Globus pallidus (tissue), 1 donor: ENCODE data around the gene SNCAIP.
A peak's percentile ranks its signal among the peaks of the same experiment; 100 is the strongest.
"Not testable (repeated sequence)": the region's sequence is repeated elsewhere in the genome, so short reads cannot be mapped to it uniquely, and the experiment has no call there.

Experiments
- DNase-seq: peaks from one replicate; pipeline ENCODE4 v3.0.0-alpha.2; 2015; ENCODE audit warnings: low spot score

The SNCAIP gene

DNA sequence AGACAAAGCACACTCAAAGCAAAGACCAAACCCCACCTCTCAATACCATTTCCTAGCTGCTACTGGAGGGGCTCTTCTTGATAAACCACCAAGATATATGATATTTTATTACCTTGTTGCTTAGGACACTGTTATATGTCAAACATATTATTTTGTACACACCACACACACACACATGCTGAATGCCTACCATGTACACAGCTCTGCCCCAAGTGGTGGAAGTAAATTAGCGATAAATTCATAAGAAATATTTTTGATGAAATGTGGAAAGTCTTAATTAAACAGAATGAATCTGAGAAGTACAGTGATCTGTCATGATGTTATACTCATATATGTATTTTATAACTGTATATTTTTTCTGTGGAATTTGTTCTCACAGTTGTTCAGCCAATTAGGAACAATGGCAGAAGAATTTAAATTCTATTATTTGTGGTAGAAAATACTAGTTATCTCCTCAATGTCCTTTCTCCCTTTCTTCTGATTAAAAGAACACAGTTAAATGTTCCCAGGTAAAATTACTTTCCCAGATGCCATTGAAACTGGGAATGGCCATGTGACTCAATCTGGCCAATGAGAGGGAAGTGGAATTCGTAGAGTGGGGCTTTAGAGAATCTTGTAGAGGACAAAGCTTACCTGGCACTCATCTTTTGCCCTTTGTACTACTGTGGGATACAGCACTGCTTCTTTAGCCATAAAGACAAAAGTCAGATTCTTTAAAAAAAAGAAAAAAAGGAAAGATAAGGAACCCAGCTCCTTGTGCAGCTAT lies 156.5 kb downstream of the SNCAIP start:
- DNase-seq, result no peak

DNA sequence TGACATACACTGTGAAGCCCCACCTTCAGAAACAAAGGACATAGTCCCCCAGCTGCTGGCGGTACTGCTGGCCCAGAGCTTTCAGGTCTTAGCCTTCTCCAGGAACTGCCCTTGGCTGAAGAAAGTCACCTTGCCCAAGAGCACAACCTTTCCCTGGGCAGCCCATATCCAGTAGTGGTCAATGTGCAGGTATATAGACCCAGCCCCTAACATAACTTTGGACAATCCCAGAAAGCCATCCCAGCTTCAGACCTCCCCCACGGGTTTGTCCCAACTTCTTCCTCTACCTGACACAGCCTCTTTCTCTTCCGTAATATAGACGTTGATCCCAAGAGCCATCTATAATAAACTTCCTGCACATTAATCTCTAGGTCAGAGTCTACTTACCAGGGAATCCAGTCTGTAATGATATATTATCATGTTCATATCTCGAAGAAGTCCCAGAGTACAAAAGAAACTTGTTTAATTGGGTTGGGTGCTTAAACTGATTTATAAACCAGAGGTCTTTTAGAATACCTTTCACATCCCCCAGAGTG lies 157.4 kb downstream of the SNCAIP start:
- DNase-seq, result no peak

DNA sequence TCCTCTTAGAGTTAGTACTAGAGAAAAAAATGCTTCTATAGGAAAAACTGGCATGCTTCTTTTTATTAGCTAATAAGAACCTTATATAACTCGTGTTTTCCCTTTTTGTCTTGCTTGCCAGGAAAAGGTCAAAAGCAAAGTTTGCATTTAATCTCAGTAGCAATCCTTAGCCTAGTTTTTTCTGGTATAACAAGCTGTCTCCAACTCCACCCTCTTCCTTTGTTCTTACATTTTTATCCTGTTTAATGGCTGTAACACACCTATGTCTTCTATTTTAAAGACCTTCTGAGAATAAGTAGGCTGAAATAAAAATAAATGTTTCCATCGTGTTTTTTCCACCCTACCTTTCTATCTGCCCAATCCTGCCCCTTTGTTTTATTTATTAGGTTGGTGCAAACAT lies 158.3 kb downstream of the SNCAIP start:
- no peak for DNase-seq

DNA sequence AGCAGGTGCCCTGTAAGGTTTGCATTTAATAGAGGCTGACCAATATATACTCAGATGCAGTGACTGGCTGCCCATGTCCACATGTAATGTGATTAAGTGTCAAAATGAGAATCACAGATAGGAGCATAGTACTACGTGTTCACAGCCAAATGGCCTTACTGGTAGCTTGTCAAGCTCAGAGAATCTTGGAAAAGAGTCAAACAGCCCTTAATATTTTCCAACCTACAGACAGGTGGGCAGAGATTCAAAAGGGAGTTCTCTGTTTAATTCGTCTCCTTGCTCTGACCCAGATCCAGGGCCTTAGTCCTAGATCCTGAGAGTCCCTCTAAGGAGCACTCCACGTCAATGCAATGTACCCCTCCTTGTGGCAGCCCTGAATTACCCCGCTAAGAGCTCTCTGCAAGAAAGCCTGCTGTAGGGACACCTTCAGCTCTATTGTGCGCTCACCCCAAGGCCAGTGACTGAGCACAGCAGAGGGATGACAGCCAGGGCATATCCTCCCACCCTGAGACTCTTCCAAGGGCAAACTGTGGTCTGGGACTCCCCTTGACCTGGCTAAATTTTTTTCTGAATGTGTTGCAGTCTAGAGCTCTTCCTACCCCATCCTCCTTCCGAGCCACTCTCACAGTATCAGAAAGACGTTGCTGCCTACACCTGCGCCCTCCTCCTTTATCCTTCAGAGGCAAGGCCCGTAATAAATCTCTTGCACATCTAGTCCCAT lies 159.2 kb downstream of the SNCAIP start:
- no peak for DNase-seq

DNA sequence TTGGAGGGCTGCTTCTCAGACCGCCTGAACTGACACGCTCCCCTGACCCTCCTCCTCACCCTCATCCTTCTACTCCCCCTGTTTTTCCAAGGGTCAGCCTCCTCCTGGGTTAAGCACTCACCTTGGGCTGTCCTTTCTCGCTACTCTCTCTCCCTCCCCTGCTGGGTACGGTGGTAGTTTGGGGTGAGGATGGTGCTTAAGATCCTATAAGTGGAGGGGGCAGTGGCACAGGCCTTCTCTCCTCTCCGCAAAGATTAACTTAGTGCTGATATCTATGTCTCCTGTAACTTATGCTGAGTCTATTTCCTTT lies 159.7 kb downstream of the SNCAIP start:
- DNase-seq, result no peak

DNA sequence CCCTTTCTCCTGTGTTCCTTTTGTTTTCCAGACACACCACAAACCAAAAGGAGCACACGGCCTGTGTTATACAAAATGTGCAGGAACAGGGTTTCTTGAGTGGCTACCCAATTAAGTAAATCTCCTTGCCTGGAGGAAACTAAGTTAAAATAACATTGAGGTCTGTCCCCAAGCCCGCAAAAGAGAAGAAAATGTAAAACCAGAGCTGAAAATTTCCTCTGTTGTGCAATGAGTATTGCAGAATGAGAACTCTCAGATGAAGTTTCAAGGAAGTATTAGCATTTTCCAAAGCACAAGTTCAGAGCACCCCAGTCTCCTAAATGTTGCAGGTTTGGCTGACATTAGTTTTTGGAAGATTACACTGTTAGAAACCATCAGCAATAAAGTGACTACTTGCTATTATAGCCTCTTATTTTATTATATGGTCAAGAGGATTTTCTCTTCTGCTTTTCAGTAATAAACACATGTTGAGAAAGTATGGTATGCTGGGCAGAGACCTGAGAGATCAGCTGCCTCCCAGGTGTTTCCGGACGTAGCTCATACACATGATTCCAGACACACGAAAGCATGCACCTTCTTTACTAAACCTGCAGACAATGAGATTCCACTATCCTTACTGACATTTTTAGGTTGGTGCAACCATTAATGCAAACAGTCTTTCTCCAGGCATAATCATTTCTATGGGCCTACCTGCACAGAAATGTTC lies 161.3 kb downstream of the SNCAIP start:
- no peak for DNase-seq

DNA sequence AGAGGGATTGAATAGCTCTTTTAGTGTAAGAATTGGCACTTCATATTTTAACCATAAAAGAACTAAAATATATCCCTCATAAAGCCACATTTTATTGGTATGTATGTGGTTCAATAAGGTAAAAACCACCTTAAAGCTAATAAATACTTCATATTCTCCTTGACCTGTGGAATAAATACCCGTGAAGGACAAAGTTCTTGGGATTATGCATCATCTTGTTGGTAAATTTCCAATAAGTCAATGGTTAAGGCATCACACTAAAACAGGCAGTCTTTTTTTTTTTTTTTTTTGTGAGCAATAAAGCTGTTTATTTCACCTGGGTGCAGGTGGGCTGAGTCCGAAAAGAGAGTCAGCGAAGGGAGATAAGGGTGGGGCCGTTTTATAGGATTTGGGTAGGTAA lies 161.9 kb downstream of the SNCAIP start:
- DNase-seq, result no peak

DNA sequence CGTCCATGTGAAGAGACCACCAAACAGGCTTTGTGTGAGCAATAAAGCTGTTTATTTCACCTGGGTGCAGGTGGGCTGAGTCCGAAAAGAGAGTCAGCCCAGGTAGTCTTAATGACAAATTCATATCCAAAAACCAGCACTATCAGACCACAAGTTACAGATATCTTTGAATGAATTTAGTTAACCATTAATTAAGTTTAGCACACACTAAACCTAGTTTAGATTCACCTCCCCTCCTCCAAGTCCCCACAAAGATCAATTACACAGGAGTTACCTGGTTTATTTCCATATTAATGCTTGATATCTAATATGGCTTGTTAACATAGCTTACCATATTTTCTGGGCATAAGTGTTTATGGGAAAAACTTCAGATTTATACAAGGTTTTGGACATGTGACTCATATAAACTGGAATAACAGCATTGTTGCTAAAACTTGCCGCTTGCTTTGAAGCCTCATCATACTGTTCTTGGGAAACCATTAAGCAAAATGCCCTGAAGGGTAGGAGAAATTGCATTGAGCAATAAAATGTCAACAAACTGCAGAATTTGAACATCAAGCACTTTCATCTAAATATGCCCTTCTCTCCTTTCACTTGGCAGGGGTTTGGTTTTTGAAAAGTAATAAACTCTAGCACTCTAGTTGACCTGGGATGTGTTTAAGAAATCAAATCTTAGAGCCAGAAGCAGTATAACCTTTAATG lies 166.9 kb downstream of the SNCAIP start:
- no peak for DNase-seq

DNA sequence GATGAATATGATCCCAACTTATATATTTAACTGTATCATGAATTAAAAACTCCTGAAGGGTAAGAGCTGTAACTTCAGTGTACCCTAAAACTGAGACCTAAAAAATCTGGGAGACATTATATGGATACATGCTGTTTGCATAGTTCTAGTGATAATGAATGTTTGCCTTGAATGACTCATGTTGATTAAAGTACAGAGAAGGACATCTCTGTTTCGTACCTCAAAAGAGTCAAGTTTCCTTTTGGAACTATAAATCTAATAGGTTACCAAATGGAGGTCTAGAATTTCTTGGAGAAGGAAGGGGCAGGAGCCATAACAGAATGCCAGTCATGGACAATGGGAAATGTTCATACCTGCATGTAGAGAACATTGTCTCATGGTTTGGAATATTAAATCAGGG lies 168.1 kb downstream of the SNCAIP start:
- DNase-seq, result no peak

DNA sequence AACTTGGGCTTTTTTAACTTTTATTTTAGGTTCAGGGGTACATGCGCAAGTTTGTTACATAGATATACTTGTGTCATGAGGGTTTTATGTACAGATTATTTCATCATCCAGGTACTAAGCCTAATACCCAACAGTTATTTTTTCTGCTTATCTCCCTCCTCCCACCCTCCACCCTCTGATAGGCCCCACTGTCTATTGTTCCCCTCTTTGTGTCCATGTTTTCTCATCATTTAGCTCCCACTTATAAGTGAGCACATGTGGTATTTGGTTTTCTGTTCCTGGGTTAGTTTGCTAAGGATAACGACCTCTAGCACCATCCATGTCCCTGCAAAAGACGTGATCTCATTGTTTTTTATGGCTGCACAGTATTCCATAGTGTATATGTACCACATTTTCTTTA lies 172.1 kb downstream of the SNCAIP start:
- DNase-seq, result no peak

DNA sequence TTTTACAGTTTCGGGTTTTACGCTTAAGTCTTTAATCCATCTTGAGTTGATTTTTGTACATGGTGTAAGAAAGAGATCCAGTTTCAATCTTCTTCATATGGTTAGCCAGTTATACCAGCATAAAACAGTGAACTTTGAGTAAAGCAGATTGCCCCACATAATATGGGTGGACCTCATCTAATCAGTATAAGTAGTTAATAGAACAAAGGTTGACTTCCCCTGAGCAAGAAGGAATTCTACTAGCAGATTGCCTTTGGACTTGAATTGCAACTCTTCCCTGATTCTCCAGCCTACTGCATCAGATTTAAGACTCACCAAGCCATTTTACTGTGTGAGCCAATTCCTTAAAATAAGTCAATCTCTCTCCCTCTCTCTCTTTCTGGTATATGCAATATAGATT lies 173.2 kb downstream of the SNCAIP start:
- no peak for DNase-seq

DNA sequence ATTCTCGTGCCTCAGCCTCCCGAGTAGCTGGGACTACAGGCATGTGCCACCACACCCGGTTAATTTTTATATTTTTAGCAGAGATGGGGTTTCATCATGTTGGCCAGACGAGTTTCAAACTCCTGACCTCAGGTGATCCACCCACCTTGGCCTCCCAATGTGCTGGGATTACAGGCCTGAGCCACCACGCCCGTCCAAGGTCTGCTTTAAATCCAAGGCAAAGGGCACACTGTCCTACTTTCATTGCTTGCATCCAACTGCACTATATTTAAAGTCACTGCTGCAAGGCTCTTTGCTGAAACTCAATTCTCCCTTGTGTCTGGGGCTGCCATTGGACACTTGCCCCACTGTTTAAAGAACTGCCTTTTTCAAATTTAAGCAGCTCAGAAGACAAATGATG lies 174.6 kb downstream of the SNCAIP start:
- DNase-seq, result not testable (repeated sequence)

DNA sequence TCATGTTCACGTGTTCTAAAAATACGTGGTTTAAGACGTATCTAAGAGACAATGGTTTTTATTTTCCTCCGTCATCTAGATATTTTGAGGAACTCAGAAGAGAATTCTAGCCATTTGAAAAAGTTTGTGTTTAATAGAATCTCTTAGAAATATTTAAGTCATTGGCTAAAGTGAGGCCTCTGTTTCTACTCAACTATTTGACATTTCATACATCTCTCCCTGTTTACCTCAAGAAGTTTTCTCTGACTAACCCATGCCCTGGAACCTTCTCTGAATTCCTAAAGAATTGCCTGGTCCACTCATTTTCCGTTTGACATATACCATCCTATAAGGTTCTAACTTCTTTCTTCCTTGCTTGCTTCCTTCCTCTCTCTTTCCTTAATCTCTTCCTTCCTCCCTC lies 178.7 kb downstream of the SNCAIP start:
- DNase-seq, result no peak

DNA sequence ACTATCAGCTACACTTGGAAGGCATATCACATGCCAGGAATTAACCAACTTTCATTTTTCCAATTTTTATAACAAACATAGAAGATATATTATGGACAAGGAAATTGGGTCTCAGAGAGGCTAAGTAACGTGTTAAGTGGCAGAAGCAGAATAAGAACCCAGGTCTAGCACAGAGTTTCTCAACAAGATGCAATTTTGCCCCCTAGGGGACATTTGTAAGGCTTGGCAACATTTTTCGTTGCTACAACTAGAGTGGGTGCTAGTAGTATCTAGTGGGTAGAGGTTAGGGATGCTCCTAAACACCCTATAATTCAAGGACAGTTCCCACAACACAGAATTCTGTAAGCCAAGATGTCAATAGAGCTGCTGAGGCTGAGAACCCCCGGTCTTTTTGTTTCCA lies 180.6 kb downstream of the SNCAIP start:
- no peak for DNase-seq

DNA sequence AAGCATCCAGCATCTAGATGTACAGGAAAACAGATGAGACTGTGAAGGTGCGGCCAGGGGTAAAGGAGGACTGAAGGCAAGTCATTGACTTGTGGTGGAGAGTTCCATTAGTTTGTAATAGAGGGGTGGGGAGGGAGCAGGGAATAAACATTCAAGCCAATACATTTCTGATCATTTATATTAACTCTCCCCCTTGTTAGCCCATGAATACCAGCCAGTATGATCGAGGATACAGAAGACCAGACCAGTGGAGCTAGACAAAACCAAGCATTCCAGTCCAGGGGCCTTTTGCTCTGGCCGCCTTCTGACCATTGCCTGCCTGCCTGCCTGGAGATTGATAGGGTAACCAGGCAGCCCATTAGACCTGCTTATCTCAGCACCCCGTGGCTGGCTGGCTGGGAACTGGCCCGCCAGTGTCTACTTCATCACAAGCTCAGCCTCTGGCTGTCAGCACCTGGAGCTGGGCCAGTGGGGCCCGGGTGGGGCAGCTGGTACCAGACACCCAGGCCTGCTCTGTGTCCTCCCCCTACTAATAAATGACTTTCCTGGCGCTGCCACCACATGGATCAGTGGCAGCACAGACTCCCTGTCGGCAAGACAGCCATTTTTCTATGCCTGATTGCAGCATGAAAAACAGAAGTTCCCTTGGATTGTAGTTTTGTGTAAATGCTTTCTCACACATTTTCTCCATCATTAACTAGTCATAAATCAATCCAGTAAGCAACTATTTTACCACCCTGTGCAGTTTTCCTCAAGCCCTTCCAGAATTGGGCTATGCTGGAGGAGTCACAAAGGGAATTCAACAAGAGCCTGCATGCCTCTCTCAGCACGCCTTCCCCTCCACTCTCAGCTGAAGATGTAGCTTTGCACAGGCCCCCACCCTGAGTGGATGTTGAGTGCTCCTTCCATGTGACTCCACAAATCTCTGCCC lies 181.3 kb downstream of the SNCAIP start:
- DNase-seq, result peak; percentile 26

DNA sequence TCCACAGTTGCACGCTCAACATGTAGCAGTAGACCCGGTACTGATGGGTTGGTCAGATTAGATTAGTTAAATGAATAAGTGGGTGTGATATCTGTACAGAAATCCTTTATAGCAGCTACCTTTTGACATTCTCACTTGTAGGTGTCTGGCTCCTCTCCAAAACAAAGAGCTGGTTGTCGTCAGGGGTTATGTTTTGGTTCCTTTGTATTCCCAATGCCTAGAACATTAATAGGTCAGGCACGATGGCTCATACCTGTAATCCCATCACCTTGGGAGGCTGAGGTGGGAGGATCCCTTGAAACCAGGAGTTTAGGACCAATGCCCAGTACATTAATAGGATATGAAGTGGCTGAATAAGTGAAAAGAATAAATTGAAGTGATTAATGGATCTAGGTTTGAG lies 182.1 kb downstream of the SNCAIP start:
- no peak for DNase-seq

DNA sequence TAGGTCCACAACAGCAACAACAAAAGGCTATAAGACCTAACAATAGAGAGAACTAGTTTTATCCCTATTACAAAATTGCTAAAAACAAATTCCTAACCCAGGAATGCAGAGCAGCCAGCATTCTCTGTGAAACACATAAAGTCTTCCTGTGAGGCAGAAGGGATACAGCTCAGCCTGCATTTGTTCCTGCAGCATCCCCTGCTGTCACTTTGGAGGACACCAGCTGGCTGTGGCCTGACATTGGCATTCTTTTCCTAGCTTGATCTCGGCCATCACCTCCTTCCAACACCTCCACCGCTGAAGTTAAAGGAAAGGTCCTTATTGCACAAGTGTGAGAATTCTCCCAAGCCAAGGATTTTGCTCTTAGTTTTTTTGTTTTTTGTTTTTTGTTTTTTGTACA lies 186.1 kb downstream of the SNCAIP start:
- DNase-seq, result peak; percentile 27

DNA sequence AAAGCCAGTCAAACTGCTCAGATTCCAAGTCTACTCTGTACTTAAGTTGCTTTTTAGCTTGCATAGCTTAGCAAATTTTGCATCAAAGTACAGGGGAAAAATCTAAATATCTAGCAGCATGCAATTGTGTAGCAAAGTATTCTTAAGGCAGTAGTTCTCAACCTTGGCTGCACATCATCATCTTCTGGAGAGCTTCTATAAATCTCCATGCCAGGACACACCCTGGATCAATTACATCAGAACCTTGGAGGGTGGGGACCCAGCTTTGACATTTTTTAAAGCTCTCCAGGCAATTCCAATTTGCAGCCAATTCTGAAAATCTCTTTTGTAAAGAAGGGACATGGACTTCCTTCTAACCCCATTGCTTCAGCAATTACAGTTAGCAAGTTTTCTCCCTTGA lies 187.5 kb downstream of the SNCAIP start:
- no peak for DNase-seq

DNA sequence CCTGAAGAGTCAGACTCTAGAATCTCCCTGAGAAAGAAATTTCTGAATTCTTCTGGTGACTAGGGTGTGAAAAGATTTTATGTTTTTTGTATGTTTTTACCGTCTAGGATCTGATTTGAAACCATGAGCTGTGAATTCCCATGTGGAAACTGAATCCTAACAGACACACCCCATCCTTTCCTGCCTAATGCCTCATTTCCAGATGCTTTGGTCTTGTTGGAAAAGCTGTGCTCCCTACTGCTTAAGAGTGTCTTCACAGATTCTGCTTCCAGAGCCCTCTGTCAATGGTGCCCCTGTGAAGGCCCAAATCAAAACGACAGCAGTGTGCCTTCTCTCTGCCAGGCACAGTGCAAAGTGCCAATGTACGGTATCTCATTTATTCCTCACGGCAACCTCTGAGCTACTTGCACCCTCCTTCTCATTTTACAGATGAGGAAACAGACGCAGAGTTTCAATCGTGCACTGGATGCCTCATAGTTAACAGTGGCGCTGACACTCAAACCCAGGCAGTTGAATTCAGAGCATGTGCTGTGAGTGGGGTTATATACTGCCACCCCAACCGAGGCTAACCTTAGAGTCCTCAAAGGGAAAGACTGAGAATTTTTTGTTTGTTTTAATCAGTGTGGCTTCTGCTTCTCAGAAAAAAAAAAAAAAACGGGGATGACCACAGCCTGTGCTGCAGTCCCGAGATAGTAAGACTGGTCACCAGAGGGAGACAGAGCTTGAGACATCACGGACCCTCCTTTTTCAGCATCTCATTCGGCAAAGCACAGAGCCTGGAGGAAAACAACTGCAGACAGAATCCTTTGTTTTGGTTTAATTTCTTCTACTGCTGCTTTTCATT lies 188.4 kb downstream of the SNCAIP start:
- DNase-seq, result peak; percentile 70

DNA sequence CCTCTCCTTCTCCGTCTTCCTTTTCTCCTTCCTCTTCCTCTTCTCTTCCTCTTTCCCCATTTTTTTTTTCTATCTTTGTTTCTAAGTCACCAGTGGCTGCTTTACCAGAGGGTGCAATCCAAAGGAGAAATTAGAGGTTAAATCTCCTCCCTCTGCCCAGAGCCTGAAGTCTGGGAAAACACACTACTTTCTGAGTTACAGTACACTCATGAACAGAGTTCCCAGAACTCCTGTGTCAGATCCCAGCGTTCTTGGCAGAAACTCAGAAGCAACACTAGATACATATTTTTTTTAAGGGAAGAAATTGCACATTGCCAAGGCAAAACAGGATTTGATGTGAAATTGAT lies 189.0 kb downstream of the SNCAIP start:
- DNase-seq, result no peak
